GM12872 (cell line): ENCODE results near the gene USP47.

ENCODE experiments used
- TF ChIP-seq, protein P1 (sequence below): IDR thresholded peaks from 3 replicates; pipeline ENCODE4 v1.5.1; 2011; ENCODE audit warnings: low read depth, mild to moderate bottlenecking, low read length, moderate library complexity; ENCODE audit not compliant: insufficient read depth

USP47 gene

DNA sequence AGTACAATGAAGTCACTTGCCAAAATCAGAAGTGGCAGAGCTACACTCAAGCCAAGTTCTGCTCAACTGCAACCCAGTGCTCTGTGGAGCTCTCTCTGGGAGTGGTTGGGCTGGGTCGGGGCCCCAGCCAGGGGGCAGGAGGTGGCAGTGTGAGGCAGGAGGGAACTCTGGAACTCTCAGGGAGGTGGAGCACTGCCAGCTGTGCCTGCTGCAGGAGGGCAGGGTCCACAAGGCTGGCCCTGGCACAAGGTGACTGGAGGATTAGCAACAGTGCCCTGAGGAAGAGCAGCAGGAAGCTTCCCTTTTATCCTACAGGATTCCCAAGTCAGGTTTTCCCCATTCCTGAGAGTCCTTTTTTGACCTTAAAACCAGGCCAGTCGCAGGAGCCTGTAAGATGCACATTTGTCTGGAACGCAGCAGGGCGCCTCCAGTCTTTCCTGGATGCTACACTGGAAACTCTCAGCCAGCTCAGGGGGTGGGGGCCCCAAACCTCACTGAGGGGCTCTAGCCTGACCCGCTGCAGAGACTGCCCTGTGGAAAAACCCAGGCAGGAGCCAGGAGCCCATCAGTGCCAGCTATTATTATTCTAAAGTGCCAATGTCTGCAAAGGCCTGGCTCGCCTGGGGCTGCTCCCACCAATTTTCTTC is 134.8 kb downstream of the USP47 start:
- TF ChIP-seq, protein P1, sequence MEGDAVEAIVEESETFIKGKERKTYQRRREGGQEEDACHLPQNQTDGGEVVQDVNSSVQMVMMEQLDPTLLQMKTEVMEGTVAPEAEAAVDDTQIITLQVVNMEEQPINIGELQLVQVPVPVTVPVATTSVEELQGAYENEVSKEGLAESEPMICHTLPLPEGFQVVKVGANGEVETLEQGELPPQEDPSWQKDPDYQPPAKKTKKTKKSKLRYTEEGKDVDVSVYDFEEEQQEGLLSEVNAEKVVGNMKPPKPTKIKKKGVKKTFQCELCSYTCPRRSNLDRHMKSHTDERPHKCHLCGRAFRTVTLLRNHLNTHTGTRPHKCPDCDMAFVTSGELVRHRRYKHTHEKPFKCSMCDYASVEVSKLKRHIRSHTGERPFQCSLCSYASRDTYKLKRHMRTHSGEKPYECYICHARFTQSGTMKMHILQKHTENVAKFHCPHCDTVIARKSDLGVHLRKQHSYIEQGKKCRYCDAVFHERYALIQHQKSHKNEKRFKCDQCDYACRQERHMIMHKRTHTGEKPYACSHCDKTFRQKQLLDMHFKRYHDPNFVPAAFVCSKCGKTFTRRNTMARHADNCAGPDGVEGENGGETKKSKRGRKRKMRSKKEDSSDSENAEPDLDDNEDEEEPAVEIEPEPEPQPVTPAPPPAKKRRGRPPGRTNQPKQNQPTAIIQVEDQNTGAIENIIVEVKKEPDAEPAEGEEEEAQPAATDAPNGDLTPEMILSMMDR = no peak

DNA sequence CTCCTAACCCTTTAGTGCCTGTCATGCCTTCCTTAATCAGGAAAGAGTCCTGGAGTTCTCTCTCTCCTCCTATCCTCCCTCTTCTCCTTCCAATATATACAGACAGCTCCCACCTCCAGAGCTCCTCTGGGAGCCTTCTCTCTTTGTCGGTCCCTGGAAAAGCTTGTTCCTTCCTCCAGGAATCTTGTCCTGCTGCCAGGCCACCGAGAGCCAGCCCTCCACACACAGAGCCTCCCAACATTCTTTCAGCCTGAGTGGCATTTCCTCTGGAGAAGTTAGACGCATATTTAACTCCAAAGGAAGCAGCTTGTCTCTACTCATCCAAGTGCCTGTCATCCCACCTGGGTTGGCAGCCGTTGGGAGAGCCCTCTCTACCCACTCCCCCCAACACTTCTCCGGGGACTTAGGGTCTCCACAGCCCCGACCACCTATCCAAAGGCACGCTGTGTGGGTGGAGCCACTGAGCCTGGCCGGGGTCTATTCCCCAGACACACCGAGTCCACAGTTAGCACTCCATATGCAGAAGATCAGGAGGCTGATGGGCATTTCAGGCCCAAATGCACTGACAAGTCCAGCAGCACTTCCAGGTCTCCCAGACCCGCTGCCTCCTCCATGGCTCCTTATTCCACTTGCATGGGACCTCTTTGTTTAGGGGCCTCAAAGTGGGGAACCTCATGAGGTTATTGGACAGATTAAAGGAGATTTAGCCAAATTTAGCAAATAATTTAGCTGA is 135.6 kb downstream of the USP47 start:
- TF ChIP-seq, protein P1 = no peak

DNA sequence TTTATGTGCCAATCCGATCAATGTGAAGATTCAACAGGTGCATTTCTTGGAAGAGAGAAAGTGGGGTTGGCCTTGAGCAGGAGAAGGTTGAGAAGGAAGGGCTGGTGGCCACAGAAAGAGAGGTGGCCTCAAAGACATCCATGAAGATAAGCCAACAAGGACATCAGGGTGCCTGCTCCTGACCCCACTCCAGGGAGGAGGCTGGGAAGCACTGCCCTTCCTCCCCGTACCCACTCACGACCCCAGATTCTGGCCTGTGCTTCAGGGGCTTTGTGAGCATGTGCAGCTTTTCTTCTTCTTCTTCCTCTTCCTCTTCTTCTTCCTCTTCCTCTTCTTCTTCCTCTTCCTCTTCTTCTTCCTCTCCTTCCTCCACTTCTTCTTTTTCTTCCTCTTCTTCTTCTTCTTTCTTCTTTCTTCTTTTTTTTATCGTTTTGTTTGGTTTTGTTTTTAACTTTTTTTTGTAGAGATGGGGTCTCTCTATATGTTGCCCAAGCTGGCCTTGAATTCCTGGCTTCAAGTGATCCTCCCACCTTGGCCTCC is 136.4 kb downstream of the USP47 start:
- TF ChIP-seq, protein P1 = no peak

DNA sequence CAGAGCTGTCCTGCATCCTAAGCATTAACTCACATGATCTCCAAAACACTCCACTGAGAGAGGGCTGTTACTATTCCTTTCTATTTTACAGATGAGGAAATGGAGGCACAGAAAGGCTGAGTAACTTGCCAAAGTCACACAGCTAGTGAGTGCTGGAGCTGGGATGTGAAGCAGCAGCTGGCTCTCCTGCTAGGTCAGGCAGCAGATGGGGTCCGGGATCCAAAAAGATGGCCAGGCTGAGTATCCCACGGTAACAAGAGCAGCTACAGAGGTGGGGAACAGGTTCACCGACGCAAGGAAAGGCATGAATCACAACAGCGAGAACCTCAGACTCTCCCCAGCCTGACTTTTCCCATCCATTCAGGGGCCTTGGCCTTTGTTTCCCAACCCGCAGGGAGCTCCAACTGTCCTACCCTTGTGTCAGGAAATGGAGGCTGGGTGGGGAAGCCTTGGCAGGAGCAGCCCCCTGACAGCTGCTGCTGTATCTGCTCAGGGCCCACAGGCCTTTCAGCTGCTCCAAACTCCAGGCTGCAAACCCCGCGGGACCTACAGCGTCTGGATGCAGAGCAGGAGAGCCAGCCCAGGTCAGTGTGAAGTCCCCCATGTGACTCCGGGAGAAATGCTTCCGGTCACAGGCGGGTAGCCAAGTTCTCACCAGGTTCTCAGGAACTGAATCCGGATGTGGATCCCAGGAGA is 137.2 kb downstream of the USP47 start:
- TF ChIP-seq, protein P1 = no peak

DNA sequence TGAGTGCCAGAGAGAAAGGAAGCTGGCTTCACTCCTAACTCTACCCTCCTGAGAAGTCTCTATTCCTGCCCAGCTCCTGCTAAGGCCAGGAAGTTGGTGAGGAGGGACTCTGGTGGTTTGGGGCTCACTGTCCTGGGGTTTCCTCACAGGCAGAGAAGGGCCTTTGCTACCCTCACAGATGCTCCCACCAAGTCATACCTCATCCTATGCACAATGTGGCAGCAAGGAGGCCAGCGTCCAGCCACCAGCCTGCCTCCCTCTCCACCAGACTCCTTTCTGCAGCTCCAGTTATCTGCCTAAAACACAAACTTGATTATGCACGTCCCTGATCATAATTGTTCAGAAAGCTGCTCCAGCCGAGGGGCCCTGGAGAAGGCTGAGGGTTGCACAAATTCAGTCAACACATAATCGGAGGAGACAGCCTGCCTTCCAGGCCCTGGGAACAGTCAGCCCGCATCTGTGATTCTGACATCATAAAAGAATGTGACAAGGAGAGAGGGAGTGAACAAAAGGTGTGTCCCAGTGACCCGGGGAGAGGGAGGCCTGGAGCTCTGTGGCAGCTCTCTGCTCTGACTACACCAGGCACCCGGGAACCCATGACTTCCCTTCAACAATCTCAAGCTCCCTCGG is 137.8 kb downstream of the USP47 start:
- TF ChIP-seq, protein P1 = no peak

DNA sequence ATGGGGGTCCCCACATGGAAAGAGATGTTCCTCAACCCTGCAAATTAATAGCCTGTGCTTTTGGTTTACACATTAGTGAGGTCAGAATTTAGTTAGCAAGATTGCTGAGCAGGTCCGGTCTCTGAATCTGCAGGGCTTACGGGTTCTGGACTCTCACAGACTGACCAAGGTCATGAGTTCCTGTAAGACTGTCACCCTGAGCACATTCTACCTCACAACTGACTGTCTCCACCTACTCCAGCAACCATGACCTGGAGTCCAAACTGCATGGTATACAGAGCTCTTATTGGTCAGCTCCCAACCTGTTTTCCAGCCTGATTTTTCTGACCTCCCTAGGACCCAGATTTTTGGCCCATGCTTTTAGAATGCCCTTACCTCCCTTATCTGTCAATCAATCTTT is 138.4 kb downstream of the USP47 start:
- TF ChIP-seq, protein P1 = no peak

DNA sequence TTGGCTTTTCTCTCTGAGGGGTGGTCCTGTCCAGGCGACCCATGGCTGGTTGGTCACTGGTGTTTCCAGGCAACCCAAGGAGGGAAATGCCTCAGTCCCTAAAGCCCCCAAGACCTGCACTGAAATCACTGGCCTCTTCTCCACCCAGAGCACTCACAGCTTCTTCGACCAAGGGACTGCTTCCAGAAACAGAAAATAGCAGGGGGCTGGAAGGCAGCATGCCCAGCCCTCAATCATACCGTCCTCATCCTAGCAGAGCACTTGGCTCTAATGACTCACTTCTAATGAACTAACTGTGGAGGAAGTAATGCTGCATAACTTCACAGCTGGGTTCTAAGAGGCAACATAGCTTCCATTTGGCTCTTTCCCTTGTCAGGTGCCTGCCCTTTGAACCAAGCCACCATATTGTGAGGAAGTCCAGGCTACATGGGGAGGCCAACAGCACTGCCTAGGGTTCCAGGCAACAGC is 139.1 kb downstream of the USP47 start:
- TF ChIP-seq, protein P1 = no peak
